HG02571 (cell line): ENCODE data around the gene ADTRP.
A peak's percentile ranks its signal among the peaks of the same experiment; 100 is the strongest.

Experiments used
- ATAC-seq: cut with Tn5 transposase; IDR thresholded peaks from one replicate; pipeline ENCODE4 v1.9.1; 2021; ENCODE audit warnings: mild to moderate bottlenecking, moderate library complexity; ENCODE audit not compliant: unreplicated experiment

The ADTRP gene

DNA sequence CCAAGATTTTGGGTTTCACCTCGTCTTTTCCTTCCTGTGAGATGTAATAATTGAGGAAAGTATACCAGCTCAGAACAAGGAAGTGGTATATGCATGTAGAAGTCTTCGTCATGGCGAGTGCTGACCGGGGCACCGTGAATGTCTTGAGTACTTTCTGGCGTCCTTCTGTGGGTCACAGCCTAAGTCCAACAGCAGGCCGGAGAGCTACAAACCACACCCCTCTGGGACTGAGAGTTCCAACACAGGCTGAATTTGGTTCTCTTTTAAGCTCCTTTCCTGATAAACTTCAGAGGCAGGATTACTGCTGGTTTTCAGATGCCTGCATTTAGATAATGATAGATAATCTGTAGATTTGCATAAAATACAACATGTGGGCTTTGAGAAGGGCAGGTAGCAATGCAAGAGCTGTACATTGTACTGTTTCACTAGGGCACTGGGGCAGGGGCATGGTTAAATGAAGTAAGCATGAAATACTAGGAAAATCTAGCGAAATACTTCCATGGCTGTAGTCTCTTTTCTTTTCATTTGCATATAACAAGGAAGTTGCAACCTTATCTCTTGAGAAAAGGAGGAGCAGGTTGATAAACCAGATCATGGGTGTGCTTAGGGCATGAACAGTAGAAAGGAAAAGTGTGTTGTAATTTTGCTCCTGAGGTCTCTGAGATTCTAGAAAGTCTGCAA, at the start of gene ADTRP:
Gene ADTRP (minus strand): TSS at position 156 of the 681 bp plus-strand sequence. CDS start 44 bp downstream, at position 112.
- no peak for ATAC-seq

DNA sequence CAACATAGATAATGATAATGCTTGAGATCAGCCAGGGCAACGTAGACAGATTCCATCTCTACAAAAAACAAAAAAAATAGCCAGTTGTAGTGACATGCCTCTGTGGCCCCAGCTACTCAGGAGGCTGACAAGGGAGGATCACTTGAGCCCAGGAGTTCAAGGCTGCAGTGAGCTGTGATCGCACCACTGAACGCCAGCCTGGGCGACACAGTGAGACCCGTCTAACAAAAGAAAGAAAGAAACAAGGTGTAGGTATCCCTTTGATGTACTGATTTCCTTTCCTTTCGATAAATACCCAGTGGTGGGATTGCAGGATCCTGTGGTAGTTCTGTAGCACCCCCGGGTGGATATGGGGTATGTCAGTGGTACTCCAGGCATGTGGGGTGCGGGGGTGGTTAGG, 48.2 kb upstream of the ADTRP start:
- no peak for ATAC-seq

DNA sequence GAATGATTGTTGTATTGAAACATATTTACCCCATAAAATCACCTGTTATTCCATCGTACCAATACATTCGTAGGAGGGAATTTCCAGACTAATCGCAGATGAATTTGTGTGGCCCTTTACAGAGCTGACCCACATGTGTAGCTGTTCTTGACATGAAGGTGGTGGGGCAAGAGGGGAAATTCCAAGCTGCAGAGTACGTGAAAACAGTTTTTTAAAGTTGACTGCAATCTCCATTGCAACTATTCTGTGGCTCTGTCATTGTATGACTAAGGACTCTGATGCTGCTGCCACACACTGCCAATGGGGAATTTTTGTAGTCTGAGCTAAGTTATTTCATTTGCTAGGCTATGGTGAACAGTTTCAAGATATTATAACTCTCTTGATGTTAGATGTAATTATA, 46.4 kb upstream of the ADTRP start:
- ATAC-seq = peak; percentile 67

- no peak for ATAC-seq
Observed at GRCh38 chr6:11822346-11822745, 43.7 kb upstream of the ADTRP start.

- ATAC-seq = no peak
Observed at GRCh38 chr6:11821781-11822180, 43.2 kb upstream of the ADTRP start.

DNA sequence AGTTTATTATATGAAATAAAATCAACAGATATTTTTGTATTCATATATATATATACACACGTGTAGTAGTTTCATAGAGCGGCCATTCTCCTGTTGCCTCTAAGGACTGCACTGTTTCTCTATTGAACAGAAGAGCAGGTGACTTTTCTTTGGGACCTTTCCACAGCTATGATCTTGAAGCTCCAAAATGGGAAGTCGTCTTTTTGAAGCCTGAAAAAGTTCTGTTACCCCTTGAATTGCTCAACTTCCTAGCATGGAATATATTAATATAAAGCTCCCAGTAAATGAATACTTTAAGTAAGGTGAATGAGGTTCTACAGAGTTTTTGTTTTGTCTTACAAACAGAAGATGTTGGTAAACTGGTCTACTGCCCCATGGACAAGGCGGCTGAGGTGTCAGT, 42.2 kb upstream of the ADTRP start:
- no peak for ATAC-seq

DNA sequence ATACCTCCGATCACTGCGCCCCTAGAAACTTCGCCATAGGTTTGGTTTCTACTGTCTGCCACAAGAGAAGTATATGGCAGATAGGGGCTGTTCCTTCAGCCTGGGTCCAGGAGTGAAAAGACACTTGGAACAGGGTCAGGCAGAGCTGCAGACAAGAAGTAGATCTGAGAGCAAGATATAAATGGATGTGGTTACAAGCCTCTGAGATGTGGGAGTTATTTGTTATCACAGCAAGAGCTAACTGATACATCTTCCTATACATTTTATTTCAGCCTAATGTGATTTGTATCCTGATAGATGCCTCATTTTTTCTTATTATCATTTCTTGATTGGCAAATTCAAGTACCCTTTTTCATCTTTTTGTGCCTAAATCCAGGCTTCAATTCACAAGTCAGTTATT, 40.9 kb upstream of the ADTRP start:
- ATAC-seq = no peak

GRCh38 chr6:11815231-11815630, 36.6 kb upstream of the ADTRP start:
- ATAC-seq = no peak

DNA sequence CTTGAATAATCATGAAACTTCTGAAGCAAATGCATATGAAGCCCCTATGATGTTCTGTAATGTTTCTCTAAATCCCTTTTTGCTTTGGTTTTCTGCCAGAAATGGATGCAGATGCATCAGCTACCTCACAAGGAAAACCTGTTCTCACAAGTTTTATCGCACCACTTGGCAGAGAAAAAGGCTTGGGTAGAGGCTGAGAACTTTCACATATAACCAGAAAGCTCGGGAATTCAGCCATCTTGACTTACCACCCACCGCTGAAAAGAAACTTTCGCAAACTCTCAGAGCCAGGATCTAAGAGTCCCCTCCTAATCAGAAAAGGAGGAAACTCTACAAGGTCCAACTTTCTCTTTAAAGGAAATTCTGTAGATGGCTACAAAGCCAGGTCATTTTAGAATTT, 36.2 kb upstream of the ADTRP start:
- ATAC-seq = no peak

GRCh38 chr6:11814106-11814505, 35.5 kb upstream of the ADTRP start:
- no peak for ATAC-seq

GRCh38 chr6:11813606-11814005, 35.0 kb upstream of the ADTRP start:
- no peak for ATAC-seq

DNA sequence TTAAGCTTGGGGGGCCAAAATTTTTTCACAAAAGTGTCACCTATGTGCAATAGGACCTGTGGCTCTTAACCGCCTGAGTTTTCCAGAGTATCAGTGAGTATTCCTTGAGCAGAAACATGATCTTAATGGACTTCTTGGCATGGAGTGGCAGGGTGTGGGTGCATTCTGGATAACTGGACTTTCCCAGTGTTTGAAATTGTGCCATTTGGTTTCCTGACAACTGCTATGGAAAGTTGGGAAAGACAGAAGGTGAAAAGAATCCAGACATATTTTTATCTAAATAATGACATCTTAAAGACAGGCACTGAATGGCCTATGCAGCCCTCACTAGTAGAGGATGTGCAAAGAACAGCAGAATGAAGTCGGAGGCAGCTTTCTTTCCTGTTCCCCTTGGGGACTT, 34.3 kb upstream of the ADTRP start:
- no peak for ATAC-seq

DNA sequence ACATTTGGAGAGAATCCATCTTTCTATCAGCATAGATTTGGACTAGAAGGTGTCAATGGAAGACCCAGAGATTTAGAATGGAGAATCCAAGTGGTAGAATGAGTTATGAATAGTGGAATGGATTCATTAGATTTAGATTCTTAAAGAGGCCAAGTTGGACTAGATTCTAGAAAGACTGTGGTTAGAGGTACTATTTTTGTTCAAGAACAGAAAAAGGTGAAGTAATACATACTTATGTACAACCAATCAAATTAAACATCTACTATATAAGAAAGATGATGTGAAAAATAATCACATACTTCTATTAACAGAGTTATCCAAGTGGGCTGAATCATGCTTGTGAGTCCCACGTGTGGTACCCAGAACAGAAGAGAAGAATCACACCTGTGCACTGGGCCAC, 33.8 kb upstream of the ADTRP start:
- ATAC-seq = no peak

DNA sequence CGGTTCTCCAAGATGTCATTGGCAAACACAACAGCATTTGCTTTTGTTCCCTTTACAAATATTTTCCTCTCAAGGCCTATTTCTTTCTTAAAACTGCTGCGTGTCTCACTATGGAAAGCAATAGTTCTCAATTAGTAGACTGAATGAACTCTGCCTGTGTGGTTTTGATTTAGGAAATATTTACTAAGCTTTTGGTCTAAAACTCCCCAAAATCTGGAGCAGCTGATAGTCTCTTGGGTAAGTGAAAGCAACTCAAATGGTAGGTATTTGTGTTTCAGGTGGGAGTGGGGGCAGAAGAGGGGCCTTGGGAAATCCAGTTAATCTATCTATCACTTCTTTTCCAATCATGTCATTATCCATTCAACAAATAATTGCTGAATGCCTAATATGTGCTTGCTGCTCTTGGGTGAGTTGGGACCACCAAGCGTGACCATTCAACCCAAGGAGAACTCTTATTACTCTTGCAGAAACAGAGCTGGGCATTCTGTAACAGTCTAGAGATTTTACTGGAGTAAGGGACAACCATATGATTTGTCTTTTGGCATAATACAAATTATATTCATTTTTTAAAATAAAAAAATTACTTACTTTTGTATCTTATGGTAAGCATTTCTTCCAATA, 33.2 kb upstream of the ADTRP start:
- no peak for ATAC-seq

DNA sequence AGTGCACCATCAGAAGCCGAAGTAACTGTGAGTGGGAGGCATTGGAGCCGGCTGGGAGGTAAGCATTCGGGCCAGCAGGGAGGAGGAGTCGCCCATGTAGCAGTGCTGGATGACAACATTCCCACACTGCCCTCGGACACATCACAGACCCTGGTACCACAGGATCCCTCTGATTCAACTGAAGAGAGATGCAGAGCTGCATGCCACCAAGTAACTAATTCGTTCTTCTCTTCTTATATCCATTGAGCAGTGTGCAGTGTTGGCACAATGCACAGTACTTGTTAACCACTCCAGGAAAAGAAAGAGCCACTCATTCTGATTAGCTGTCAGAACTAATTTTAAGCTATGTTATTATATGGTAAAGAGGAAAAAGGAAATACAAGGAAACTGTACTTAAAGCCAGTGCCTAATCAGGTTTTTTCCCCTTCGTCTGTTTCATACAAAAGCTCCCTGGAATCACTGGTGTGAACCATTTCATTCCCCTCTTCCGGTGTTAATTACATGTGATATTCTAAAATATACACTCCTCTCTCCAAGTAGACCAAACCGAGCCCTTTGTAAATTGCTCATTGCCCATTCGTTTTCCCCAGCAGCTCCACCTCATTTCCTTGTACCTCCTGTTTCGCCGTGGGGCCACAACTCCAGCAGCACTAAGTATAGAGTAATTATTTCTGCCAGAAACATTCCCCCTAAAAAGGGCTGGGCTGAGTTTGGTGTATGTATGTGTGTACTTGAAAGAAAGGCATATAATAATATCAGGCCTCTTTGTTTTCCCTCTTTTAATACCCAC, 32.4 kb upstream of the ADTRP start:
- no peak for ATAC-seq

DNA sequence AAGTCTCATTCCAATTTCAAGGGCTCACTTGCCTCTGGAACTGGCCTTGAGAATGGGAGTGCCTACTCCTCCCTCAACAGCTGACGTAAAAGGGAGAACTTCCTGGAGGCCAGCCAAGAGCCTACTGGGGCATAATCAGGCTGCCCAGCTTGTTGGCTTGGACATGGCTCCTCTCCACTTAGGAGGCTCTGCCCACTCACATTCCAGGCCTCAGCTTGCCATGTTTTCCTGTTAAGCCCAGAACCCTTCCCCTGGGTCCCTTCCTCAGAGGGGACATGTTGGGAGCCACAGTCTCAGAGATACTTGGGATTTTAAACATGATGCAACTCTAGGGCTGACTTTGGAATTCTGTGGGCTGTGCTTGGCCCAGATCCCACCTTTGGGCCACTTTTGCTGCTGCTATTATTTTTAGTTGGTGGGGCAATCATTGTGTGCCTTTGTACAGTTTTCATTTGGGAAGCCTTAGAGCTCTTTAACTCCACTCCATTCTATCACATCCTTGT, 31.5 kb upstream of the ADTRP start:
- ATAC-seq = no peak

- ATAC-seq = no peak
Observed at GRCh38 chr6:11808054-11808453, 29.5 kb upstream of the ADTRP start.

DNA sequence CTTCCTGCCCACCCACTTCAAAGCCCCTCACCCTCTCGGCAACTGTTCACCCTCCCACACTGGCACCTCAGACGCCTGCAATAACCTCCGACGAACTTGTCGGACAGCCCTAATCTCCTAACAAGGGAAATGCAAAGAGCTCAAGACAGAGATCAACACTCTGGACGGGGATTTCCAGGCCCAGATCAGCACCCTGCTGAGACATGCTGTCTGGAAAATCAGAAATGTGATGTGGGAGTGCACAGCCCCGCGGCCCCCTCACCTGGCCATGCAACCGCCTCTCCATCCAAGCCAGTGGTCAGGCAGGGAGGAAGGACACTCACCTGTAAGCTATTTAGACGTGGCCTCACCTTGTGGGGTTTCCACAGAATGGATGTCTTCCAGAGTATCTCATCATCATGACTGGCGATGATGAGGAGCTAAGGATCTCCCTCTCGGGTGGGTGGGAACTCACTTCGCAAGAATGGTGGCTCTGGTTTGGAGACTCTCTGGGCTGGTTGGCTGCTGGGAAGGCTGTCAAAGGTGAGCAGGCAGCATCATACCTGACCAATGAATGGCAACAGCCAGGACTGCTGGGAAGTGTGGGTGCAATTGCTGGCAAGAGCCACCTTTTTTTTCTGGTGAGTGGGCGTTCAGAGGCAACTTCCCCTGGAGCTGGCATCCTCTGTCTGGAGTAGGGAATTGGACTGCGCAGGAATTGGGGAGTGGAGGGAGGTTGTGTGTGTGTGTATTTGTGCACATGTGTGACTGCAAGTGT, 28.1 kb upstream of the ADTRP start:
- no peak for ATAC-seq

DNA sequence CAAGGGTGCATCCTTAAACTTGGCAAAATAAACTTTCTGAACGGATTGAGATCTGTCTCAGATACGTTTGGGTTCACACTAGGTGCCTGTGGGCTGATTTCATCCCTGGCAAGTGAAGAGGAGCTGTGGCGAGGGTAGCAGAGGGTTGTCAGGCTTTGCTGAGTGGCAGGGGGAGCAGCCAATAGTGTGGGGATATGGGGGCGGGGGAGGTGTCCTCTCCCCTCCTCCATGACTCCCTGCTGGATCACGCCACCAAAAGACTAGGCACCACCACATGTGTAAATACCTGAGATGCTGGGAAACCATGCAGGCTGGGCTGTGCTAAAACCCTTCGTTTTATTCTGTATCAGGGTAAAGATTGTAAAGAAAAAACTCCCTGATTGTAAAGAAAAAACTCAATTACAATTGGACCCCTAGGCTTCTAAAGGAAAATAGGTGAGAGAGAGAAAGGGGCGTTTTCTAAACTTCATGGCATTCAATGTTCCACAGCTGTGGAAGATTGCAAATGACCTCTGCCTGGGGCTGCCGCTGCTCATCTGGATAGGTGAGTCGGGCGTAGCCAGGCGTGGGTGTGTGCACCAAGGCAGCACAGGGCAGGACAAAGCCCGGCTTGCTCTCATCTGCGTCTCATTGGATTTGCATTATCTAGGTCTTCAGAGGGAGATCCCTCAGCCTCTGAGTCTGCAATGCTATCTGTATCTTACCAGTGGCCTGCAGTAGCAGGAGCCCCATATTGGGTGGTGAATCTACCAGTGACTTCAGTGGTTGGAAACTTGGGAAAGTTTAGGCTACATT, 26.9 kb upstream of the ADTRP start:
- ATAC-seq = no peak

GRCh38 chr6:11804701-11805100, 26.1 kb upstream of the ADTRP start:
- no peak for ATAC-seq
